ENCODE measurements around the gene ADCK1. TPM values are rescaled to one million over a fixed set of nuclear protein-coding genes. Genes with fewer than 3 reads are reported as not detected.

ADCK1 gene
- total RNA-seq, 2 donors from 2014 or later = 2.3 to 3.1 TPM

GRCh38 chr14:77823378-77823777, 23.5 kb downstream of the ADCK1 start:
- ATAC-seq (replicated peaks in 1 of 2) (no peak), DNase-seq (no peak)
- no peaks in the 10 kb centered on the region for H3K4me1 Mint-ChIP-seq (ENCODE audit: low read depth)
- H3K36me3 Mint-ChIP-seq (ENCODE audit: insufficient read depth in 2 of 2) = no peaks in the 10 kb centered on the region
- H3K27ac Mint-ChIP-seq = no peak overlapping the region
- no peak overlapping the region for H3K4me3 Mint-ChIP-seq
- no peaks in the 10 kb centered on the region for H3K27me3 Mint-ChIP-seq (ENCODE audit: low read depth)
- H3K9me3 Mint-ChIP-seq = no peaks in the 10 kb centered on the region

GRCh38 chr14:77825895-77826519, 26.1 kb downstream of the ADCK1 start:
- no peak for DNase-seq
- Mint-ChIP-seq H3K27ac (no peak overlapping the region), H3K4me1 (ENCODE audit: low read depth) (no peaks in the 10 kb centered on the region), H3K4me3 (no peak overlapping the region), H3K9me3 (no peaks in the 10 kb centered on the region), H3K27me3 (ENCODE audit: low read depth) (no peaks in the 10 kb centered on the region), H3K36me3 (ENCODE audit: insufficient read depth in 2 of 2) (no peaks in the 10 kb centered on the region)
- ATAC-seq (replicated peaks in 1 of 2) = no peak

- ATAC-seq (replicated peaks in 1 of 2) (no peak), DNase-seq (no peak)
- no peaks in the 10 kb centered on the region for H3K27me3 Mint-ChIP-seq (ENCODE audit: low read depth)
- no peaks in the 10 kb centered on the region for H3K9me3 Mint-ChIP-seq
- no peak overlapping the region for H3K4me3 Mint-ChIP-seq
- H3K27ac Mint-ChIP-seq = no peak overlapping the region
- H3K4me1 Mint-ChIP-seq (ENCODE audit: low read depth) = no peaks in the 10 kb centered on the region
- no peaks in the 10 kb centered on the region for H3K36me3 Mint-ChIP-seq (ENCODE audit: insufficient read depth in 2 of 2)
Observed at GRCh38 chr14:77830692-77831091, 30.8 kb downstream of the ADCK1 start.

- Mint-ChIP-seq H3K27ac (no peak overlapping the region), H3K27me3 (ENCODE audit: low read depth) (no peaks in the 10 kb centered on the region), H3K36me3 (ENCODE audit: insufficient read depth in 2 of 2) (no peaks in the 10 kb centered on the region), H3K9me3 (no peaks in the 10 kb centered on the region), H3K4me1 (ENCODE audit: low read depth) (no peaks in the 10 kb centered on the region), H3K4me3 (no peak overlapping the region)
- ATAC-seq (replicated peaks in 1 of 2) (no peak), DNase-seq (no peak)
Observed at GRCh38 chr14:77832297-77832696, 32.4 kb downstream of the ADCK1 start.

GRCh38 chr14:77837926-77838325, 38.0 kb downstream of the ADCK1 start:
- H3K9me3 Mint-ChIP-seq = no peaks in the 10 kb centered on the region
- ATAC-seq (replicated peaks in 1 of 2) = no peak
- no peaks in the 10 kb centered on the region for H3K36me3 Mint-ChIP-seq (ENCODE audit: insufficient read depth in 2 of 2)
- H3K27me3 Mint-ChIP-seq (ENCODE audit: low read depth) = no peaks in the 10 kb centered on the region
- DNase-seq = no peak
- H3K27ac Mint-ChIP-seq = no peak overlapping the region
- no peak overlapping the region for H3K4me3 Mint-ChIP-seq
- H3K4me1 Mint-ChIP-seq (ENCODE audit: low read depth) = peaks cover 10% of the 10 kb centered on the region

GRCh38 chr14:77838831-77839511, 39.1 kb downstream of the ADCK1 start:
- H3K9me3 Mint-ChIP-seq = no peaks in the 10 kb centered on the region
- H3K27ac Mint-ChIP-seq = no peak overlapping the region
- H3K36me3 Mint-ChIP-seq (ENCODE audit: insufficient read depth in 2 of 2) = no peaks in the 10 kb centered on the region
- ATAC-seq (replicated peaks in 1 of 2) (no peak), DNase-seq (no peak)
- no peak overlapping the region for H3K4me3 Mint-ChIP-seq
- peaks cover 10% of the 10 kb centered on the region for H3K4me1 Mint-ChIP-seq (ENCODE audit: low read depth)
- no peaks in the 10 kb centered on the region for H3K27me3 Mint-ChIP-seq (ENCODE audit: low read depth)

GRCh38 chr14:77843195-77843594, 43.3 kb downstream of the ADCK1 start:
- no peaks in the 10 kb centered on the region for H3K9me3 Mint-ChIP-seq

GRCh38 chr14:77843651-77844050, 43.7 kb downstream of the ADCK1 start:
- DNase-seq (no peak), ATAC-seq (replicated peaks in 1 of 2) (no peak)
- Mint-ChIP-seq H3K4me1 (ENCODE audit: low read depth) (peaks cover 9% of the 10 kb centered on the region), H3K27me3 (ENCODE audit: low read depth) (no peaks in the 10 kb centered on the region), H3K27ac (no peak overlapping the region), H3K4me3 (no peak overlapping the region), H3K36me3 (ENCODE audit: insufficient read depth in 2 of 2) (no peaks in the 10 kb centered on the region), H3K9me3 (no peaks in the 10 kb centered on the region)

More at GRCh38 chr14:77843195-77843594, 43.3 kb downstream of the ADCK1 start:
- Mint-ChIP-seq H3K27me3 (ENCODE audit: low read depth) (no peaks in the 10 kb centered on the region), H3K27ac (no peak overlapping the region), H3K36me3 (ENCODE audit: insufficient read depth in 2 of 2) (no peaks in the 10 kb centered on the region), H3K4me3 (no peak overlapping the region), H3K4me1 (ENCODE audit: low read depth) (peaks cover 10% of the 10 kb centered on the region)
- ATAC-seq (replicated peaks in 1 of 2) (no peak), DNase-seq (no peak)

GRCh38 chr14:77844802-77845201, 44.9 kb downstream of the ADCK1 start:
- ATAC-seq (replicated peaks in 1 of 2) (no peak), DNase-seq (no peak)
- no peaks in the 10 kb centered on the region for H3K36me3 Mint-ChIP-seq (ENCODE audit: insufficient read depth in 2 of 2)
- no peaks in the 10 kb centered on the region for H3K4me1 Mint-ChIP-seq (ENCODE audit: low read depth)
- H3K27me3 Mint-ChIP-seq (ENCODE audit: low read depth) = no peaks in the 10 kb centered on the region
- H3K27ac Mint-ChIP-seq = no peak overlapping the region
- no peak overlapping the region for H3K4me3 Mint-ChIP-seq
- H3K9me3 Mint-ChIP-seq = no peaks in the 10 kb centered on the region

GRCh38 chr14:77848031-77848430, 48.1 kb downstream of the ADCK1 start:
- no peak for DNase-seq

GRCh38 chr14:77849711-77850110, 49.8 kb downstream of the ADCK1 start:
- no peak overlapping the region for H3K27ac Mint-ChIP-seq
- H3K4me3 Mint-ChIP-seq = no peak overlapping the region
- H3K36me3 Mint-ChIP-seq (ENCODE audit: insufficient read depth in 2 of 2) = peaks cover 0 to 2% of the 10 kb centered on the region in 2 donors
- DNase-seq (no peak), ATAC-seq (replicated peaks in 1 of 2) (no peak)
- no peaks in the 10 kb centered on the region for H3K9me3 Mint-ChIP-seq
- no peaks in the 10 kb centered on the region for H3K4me1 Mint-ChIP-seq (ENCODE audit: low read depth)
- no peaks in the 10 kb centered on the region for H3K27me3 Mint-ChIP-seq (ENCODE audit: low read depth)

More at GRCh38 chr14:77848031-77848430, 48.1 kb downstream of the ADCK1 start:
- Mint-ChIP-seq H3K27ac (no peak overlapping the region), H3K4me3 (no peak overlapping the region), H3K36me3 (ENCODE audit: insufficient read depth in 2 of 2) (peaks cover 0 to 2% of the 10 kb centered on the region in 2 donors), H3K27me3 (ENCODE audit: low read depth) (no peaks in the 10 kb centered on the region), H3K9me3 (no peaks in the 10 kb centered on the region), H3K4me1 (ENCODE audit: low read depth) (no peaks in the 10 kb centered on the region)
- no peak for ATAC-seq (replicated peaks in 1 of 2)

- DNase-seq (no peak), ATAC-seq (replicated peaks in 1 of 2) (no peak)
- Mint-ChIP-seq H3K27me3 (ENCODE audit: low read depth) (no peaks in the 10 kb centered on the region), H3K4me3 (no peak overlapping the region), H3K27ac (no peak overlapping the region), H3K9me3 (no peaks in the 10 kb centered on the region), H3K4me1 (ENCODE audit: low read depth) (no peaks in the 10 kb centered on the region), H3K36me3 (ENCODE audit: insufficient read depth in 2 of 2) (peaks cover 0 to 2% of the 10 kb centered on the region in 2 donors)
Observed at GRCh38 chr14:77853919-77854318, 54.0 kb downstream of the ADCK1 start.

- H3K9me3 Mint-ChIP-seq = no peaks in the 10 kb centered on the region
- peaks cover 0 to 2% of the 10 kb centered on the region in 2 donors for H3K36me3 Mint-ChIP-seq (ENCODE audit: insufficient read depth in 2 of 2)
- H3K27me3 Mint-ChIP-seq (ENCODE audit: low read depth) = no peaks in the 10 kb centered on the region
- ATAC-seq (replicated peaks in 1 of 2) (no peak), DNase-seq (no peak)
- no peak overlapping the region for H3K4me3 Mint-ChIP-seq
- H3K27ac Mint-ChIP-seq = no peak overlapping the region
- H3K4me1 Mint-ChIP-seq (ENCODE audit: low read depth) = no peaks in the 10 kb centered on the region
Observed at GRCh38 chr14:77856941-77857340, 57.0 kb downstream of the ADCK1 start.
